HepG2 (cell line): ENCODE data around the gene JUND. TPM values are rescaled to one million over a fixed set of nuclear protein-coding genes. Genes with fewer than 3 reads are reported as not detected.
A peak's percentile ranks its signal among the peaks of the same experiment; 100 is the strongest.

ENCODE experiments used
- ATF5 ChIP-seq: sonication (generic); formaldehyde crosslinking; IDR thresholded peaks from 2 replicates; pipeline ENCODE4 v1.4.0; 2020; ENCODE audit warnings: mild to moderate bottlenecking, low read depth, missing genetic modification reagents
- E2F1 ChIP-seq: sonication (generic); formaldehyde crosslinking; IDR thresholded peaks from 2 replicates; pipeline ENCODE4 v1.5.0; 2020; ENCODE audit warnings: missing genetic modification reagents
- HNF4A ChIP-seq: sonication (generic); formaldehyde crosslinking; IDR thresholded peaks from 2 replicates; pipeline ENCODE4 v1.4.0; 2020; ENCODE audit warnings: missing genetic modification reagents
- IKZF4 ChIP-seq: sonication (generic); formaldehyde crosslinking; IDR thresholded peaks from 2 replicates; pipeline ENCODE4 v1.5.1; 2020; ENCODE audit warnings: borderline replicate concordance, mild to moderate bottlenecking, low read depth, missing genetic modification reagents; ENCODE audit errors: not compliant biosample characterization
- NBN ChIP-seq: fragments of 450-650 bp; conservative IDR thresholded peaks from 2 replicates; pipeline ENCODE4 v1.6.1; 2017
- THAP11 ChIP-seq: IDR thresholded peaks from 2 replicates; pipeline ENCODE4 v1.6.1; 2016; ENCODE audit warnings: missing biosample characterization, missing genetic modification reagents
- ZFP82 ChIP-seq: sonication (generic); formaldehyde crosslinking; IDR thresholded peaks from 2 replicates; pipeline ENCODE4 v1.5.1; 2020; ENCODE audit warnings: mild to moderate bottlenecking, missing genetic modification reagents, borderline replicate concordance
- ZNF777 ChIP-seq: sonication (generic); formaldehyde crosslinking; IDR thresholded peaks from 2 replicates; pipeline ENCODE4 v1.4.0; 2020; ENCODE audit warnings: missing genetic modification reagents
- ZNF878 ChIP-seq: sonication (generic); formaldehyde crosslinking; IDR thresholded peaks from 2 replicates; pipeline ENCODE4 v1.8.1; 2023; ENCODE audit warnings: mild to moderate bottlenecking, missing genetic modification reagents, moderate library complexity
- ZSCAN21 ChIP-seq: sonication (generic); formaldehyde crosslinking; IDR thresholded peaks from 2 replicates; pipeline ENCODE4 v1.8.0; 2022; ENCODE audit warnings: mild to moderate bottlenecking, missing genetic modification reagents, moderate library complexity, borderline replicate concordance
- polyA plus RNA-seq, 8 experiments: library from polyadenylated mRNA; depleted of rRNA in 3 of 8; stranded (reverse) in 7 of 8; unstranded in 1 of 8; fragments of >200 nt; fragmentation: Illumina TruSeq in 4 of 8; extraction: Trizol in 4 of 8; gene quantifications; 2 replicates each; pipeline versions ENCODE4 v1.2.1 to v1.2.3, GENCODE V29; 2011 to 2016; ENCODE audit warnings: low read depth in 4 of 8, missing spikeins in 1 of 8, mixed read lengths in 1 of 8; ENCODE audit not compliant: insufficient read depth in 1 of 8
- total RNA-seq, 5 experiments: library from RNA; depleted of rRNA; stranded (reverse); fragments of >200 nt; fragmentation: Illumina TruSeq; extraction: Trizol; gene quantifications; 2 replicates each; pipeline ENCODE4 v1.2.3, GENCODE V29; 2016; ENCODE audit warnings: low read depth in 1 of 5
- TF ChIP-seq, protein P1 (sequence below): sonication (generic); formaldehyde crosslinking; IDR thresholded peaks from 2 replicates; pipeline ENCODE4 v1.4.0; 2020; ENCODE audit warnings: missing genetic modification reagents, mild to moderate bottlenecking, borderline replicate concordance
- TF ChIP-seq, protein P2 (sequence below): sonication (generic); formaldehyde crosslinking; IDR thresholded peaks from 2 replicates; pipeline ENCODE4 v1.4.0; 2020; ENCODE audit warnings: missing genetic modification reagents
- TF ChIP-seq, protein P3 (sequence below): sonication (generic); formaldehyde crosslinking; IDR thresholded peaks from 2 replicates; pipeline ENCODE4 v1.5.1; 2020; ENCODE audit warnings: mild to moderate bottlenecking, missing genetic modification reagents, moderate library complexity
- TF ChIP-seq, protein P4 (sequence below): sonication (generic); formaldehyde crosslinking; IDR thresholded peaks from 2 replicates; pipeline ENCODE4 v1.4.0; 2020; ENCODE audit warnings: missing genetic modification reagents, borderline replicate concordance

Gene JUND
- total and polyA plus RNA-seq, 2 of the 13 experiments (the other 11 are each of a cell fraction or from before 2014, with no cell fraction given): 41.2 to 59.8 TPM

GRCh38 chr19:18300930-18301717 is 19.7 kb upstream of the JUND start (continued):
- TF ChIP-seq ZNF878 (CRISPR knock-in tag): no peak
- no peak for TF ChIP-seq THAP11 (CRISPR knock-in tag)
- TF ChIP-seq ATF5 (CRISPR knock-in tag): no peak
- TF ChIP-seq, protein P1, sequence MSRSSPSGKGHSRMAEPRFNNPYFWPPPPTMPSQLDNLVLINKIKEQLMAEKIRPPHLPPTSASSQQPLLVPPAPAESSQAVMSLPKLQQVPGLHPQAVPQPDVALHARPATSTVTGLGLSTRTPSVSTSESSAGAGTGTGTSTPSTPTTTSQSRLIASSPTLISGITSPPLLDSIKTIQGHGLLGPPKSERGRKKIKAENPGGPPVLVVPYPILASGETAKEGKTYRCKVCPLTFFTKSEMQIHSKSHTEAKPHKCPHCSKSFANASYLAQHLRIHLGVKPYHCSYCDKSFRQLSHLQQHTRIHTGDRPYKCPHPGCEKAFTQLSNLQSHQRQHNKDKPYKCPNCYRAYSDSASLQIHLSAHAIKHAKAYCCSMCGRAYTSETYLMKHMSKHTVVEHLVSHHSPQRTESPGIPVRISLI (CRISPR knock-in tag): no peak
- no peak for TF ChIP-seq E2F1 (CRISPR knock-in tag)
- TF ChIP-seq, protein P2, sequence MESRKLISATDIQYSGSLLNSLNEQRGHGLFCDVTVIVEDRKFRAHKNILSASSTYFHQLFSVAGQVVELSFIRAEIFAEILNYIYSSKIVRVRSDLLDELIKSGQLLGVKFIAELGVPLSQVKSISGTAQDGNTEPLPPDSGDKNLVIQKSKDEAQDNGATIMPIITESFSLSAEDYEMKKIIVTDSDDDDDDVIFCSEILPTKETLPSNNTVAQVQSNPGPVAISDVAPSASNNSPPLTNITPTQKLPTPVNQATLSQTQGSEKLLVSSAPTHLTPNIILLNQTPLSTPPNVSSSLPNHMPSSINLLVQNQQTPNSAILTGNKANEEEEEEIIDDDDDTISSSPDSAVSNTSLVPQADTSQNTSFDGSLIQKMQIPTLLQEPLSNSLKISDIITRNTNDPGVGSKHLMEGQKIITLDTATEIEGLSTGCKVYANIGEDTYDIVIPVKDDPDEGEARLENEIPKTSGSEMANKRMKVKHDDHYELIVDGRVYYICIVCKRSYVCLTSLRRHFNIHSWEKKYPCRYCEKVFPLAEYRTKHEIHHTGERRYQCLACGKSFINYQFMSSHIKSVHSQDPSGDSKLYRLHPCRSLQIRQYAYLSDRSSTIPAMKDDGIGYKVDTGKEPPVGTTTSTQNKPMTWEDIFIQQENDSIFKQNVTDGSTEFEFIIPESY (CRISPR knock-in tag): peak; percentile 43; the same call in 1 of the 2 replicates
- peak; percentile 46; the same call in 1 of the 2 replicates for TF ChIP-seq HNF4A (CRISPR knock-in tag)
- TF ChIP-seq, protein P3, sequence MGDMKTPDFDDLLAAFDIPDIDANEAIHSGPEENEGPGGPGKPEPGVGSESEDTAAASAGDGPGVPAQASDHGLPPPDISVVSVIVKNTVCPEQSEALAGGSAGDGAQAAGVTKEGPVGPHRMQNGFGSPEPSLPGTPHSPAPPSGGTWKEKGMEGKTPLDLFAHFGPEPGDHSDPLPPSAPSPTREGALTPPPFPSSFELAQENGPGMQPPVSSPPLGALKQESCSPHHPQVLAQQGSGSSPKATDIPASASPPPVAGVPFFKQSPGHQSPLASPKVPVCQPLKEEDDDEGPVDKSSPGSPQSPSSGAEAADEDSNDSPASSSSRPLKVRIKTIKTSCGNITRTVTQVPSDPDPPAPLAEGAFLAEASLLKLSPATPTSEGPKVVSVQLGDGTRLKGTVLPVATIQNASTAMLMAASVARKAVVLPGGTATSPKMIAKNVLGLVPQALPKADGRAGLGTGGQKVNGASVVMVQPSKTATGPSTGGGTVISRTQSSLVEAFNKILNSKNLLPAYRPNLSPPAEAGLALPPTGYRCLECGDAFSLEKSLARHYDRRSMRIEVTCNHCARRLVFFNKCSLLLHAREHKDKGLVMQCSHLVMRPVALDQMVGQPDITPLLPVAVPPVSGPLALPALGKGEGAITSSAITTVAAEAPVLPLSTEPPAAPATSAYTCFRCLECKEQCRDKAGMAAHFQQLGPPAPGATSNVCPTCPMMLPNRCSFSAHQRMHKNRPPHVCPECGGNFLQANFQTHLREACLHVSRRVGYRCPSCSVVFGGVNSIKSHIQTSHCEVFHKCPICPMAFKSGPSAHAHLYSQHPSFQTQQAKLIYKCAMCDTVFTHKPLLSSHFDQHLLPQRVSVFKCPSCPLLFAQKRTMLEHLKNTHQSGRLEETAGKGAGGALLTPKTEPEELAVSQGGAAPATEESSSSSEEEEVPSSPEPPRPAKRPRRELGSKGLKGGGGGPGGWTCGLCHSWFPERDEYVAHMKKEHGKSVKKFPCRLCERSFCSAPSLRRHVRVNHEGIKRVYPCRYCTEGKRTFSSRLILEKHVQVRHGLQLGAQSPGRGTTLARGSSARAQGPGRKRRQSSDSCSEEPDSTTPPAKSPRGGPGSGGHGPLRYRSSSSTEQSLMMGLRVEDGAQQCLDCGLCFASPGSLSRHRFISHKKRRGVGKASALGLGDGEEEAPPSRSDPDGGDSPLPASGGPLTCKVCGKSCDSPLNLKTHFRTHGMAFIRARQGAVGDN (CRISPR knock-in tag): peak; percentile 84
- TF ChIP-seq, protein P4, sequence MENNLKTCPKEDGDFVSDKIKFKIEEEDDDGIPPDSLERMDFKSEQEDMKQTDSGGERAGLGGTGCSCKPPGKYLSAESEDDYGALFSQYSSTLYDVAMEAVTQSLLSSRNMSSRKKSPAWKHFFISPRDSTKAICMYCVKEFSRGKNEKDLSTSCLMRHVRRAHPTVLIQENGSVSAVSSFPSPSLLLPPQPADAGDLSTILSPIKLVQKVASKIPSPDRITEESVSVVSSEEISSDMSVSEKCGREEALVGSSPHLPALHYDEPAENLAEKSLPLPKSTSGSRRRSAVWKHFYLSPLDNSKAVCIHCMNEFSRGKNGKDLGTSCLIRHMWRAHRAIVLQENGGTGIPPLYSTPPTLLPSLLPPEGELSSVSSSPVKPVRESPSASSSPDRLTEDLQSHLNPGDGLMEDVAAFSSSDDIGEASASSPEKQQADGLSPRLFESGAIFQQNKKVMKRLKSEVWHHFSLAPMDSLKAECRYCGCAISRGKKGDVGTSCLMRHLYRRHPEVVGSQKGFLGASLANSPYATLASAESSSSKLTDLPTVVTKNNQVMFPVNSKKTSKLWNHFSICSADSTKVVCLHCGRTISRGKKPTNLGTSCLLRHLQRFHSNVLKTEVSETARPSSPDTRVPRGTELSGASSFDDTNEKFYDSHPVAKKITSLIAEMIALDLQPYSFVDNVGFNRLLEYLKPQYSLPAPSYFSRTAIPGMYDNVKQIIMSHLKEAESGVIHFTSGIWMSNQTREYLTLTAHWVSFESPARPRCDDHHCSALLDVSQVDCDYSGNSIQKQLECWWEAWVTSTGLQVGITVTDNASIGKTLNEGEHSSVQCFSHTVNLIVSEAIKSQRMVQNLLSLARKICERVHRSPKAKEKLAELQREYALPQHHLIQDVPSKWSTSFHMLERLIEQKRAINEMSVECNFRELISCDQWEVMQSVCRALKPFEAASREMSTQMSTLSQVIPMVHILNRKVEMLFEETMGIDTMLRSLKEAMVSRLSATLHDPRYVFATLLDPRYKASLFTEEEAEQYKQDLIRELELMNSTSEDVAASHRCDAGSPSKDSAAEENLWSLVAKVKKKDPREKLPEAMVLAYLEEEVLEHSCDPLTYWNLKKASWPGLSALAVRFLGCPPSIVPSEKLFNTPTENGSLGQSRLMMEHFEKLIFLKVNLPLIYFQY (CRISPR knock-in tag): no peak
- TF ChIP-seq ZSCAN21 (CRISPR knock-in tag): 0 out of 2 replicates have a peak, but pooled peaks have one; percentile 24
- TF ChIP-seq IKZF4 (CRISPR knock-in tag): no peak
- no peak for TF ChIP-seq ZFP82
- TF ChIP-seq ZNF777: no peak
- TF ChIP-seq NBN: no peak
